ENCODE data around the gene KCNH2. TPM values are rescaled to one million over a fixed set of nuclear protein-coding genes. Genes with fewer than 3 reads are reported as not detected.

The KCNH2 gene
- total and polyA plus RNA-seq, 2 of the 13 experiments (the other 11 are each of a cell fraction or from before 2014, with no cell fraction given): 0.09 to 0.11 TPM

DNA sequence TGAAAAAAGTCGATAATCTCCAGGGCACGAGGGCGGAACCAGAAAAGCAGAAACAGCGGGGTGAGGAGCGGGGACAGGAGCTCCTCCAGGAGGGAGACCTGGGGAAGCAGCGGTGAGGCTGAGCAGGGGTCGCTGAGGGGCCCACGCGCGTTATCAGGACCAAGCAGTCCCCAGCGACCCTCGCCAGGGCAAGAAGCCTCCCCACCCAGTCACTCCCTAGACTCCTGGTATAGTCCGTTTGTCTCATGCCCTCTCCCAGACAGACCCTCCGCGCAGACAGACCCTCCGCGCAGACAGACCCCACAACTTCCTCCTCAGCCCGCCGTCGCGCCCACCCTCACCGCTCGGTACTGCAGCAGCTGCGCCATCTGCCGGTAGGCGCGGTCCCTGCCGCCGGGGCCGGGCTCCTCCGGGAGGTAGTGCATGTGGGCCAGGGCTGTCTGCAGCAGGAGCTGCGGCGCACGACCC, 39.9 kb upstream of the KCNH2 start (continued):
- TF ChIP-seq ZHX2 (IDR thresholded peaks at IDR 0.05; ENCODE audit: low read depth) (no peak), ZHX2 (CRISPR knock-in tag; IDR thresholded peaks at IDR 0.05; ENCODE audit: borderline replicate concordance) (no peak), SRSF1 (optimal IDR thresholded peaks at IDR 0.05; ENCODE audit: low read depth, low read length) (no peak), PTBP1 (IDR thresholded peaks at IDR 0.05; ENCODE audit: low read depth, low read length, poor library complexity, severe bottlenecking) (peak; percentile 66), ZFP82 (CRISPR knock-in tag; IDR thresholded peaks at IDR 0.05; ENCODE audit: borderline replicate concordance) (no peak)
- TF ChIP-seq, protein P1, sequence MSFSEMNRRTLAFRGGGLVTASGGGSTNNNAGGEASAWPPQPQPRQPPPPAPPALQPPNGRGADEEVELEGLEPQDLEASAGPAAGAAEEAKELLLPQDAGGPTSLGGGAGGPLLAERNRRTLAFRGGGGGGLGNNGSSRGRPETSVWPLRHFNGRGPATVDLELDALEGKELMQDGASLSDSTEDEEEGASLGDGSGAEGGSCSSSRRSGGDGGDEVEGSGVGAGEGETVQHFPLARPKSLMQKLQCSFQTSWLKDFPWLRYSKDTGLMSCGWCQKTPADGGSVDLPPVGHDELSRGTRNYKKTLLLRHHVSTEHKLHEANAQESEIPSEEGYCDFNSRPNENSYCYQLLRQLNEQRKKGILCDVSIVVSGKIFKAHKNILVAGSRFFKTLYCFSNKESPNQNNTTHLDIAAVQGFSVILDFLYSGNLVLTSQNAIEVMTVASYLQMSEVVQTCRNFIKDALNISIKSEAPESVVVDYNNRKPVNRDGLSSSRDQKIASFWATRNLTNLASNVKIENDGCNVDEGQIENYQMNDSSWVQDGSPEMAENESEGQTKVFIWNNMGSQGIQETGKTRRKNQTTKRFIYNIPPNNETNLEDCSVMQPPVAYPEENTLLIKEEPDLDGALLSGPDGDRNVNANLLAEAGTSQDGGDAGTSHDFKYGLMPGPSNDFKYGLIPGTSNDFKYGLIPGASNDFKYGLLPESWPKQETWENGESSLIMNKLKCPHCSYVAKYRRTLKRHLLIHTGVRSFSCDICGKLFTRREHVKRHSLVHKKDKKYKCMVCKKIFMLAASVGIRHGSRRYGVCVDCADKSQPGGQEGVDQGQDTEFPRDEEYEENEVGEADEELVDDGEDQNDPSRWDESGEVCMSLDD (CRISPR knock-in tag; IDR thresholded peaks at IDR 0.05; ENCODE audit: borderline replicate concordance): no peak
- TF ChIP-seq, protein P2, sequence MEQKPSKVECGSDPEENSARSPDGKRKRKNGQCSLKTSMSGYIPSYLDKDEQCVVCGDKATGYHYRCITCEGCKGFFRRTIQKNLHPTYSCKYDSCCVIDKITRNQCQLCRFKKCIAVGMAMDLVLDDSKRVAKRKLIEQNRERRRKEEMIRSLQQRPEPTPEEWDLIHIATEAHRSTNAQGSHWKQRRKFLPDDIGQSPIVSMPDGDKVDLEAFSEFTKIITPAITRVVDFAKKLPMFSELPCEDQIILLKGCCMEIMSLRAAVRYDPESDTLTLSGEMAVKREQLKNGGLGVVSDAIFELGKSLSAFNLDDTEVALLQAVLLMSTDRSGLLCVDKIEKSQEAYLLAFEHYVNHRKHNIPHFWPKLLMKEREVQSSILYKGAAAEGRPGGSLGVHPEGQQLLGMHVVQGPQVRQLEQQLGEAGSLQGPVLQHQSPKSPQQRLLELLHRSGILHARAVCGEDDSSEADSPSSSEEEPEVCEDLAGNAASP (CRISPR knock-in tag; IDR thresholded peaks at IDR 0.05; ENCODE audit: borderline replicate concordance): 0 out of 2 replicates have a peak, but pooled peaks have one; percentile 43
- TF ChIP-seq, protein P3, sequence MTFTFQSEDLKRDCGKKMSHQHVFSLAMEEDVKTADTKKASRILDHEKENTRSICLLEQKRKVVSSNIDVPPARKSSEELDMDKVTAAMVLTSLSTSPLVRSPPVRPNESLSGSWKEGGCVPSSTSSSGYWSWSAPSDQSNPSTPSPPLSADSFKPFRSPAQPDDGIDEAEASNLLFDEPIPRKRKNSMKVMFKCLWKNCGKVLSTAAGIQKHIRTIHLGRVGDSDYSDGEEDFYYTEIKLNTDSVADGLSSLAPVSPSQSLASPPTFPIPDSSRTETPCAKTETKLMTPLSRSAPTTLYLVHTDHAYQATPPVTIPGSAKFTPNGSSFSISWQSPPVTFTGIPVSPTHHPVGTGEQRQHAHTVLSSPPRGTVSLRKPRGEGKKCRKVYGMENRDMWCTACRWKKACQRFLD (CRISPR knock-in tag; IDR thresholded peaks at IDR 0.05; ENCODE audit: borderline replicate concordance): no peak

Measured in HepG2 (cell line).